CD14-positive monocyte (primary cell): ENCODE results near the gene CNTNAP2. TPM values are rescaled to one million over a fixed set of nuclear protein-coding genes. Genes with fewer than 3 reads are reported as not detected.

Experiments
- DNase-seq, 3 donors: peaks; one replicate each; pipeline ENCODE4 v3.0.0-alpha.2; 2011 to 2022
- H2AFZ ChIP-seq: 2 replicates; pipeline ENCODE4 v1.6.0; 2012; ENCODE audit warnings: mild to moderate bottlenecking, low read depth, low read length, inconsistent platforms; ENCODE audit not compliant: insufficient read depth, poor library complexity, severe bottlenecking
- H3K27ac ChIP-seq, 2 donors: 1 replicate in 1 of 2; 2 replicates in 1 of 2; pipeline ENCODE4 v1.5.1; 2012 to 2013; ENCODE audit warnings: low read length in 2 of 2, control low read depth in 1 of 2, inconsistent platforms in 1 of 2, low read depth in 1 of 2, mild to moderate bottlenecking in 1 of 2
- H3K27me3 ChIP-seq, 2 donors: one replicate each; pipeline versions ENCODE4 v1.6.0 to v1.6.1; 2011 to 2013; ENCODE audit warnings: low read length in 2 of 2; ENCODE audit not compliant: control insufficient read depth in 2 of 2, insufficient read depth in 2 of 2
- H3K36me3 ChIP-seq, 2 donors: replicated peaks in 1 of 2; 1 replicate in 1 of 2; 2 replicates in 1 of 2; pipeline versions ENCODE4 v1.5.1 to v1.6.1; 2012 to 2013; ENCODE audit warnings: low read length in 2 of 2, control low read depth in 1 of 2, inconsistent platforms in 1 of 2, mild to moderate bottlenecking in 1 of 2; ENCODE audit not compliant: insufficient read depth in 2 of 2, control insufficient read depth in 1 of 2
- H3K4me1 ChIP-seq, 2 donors: 1 replicate in 1 of 2; 2 replicates in 1 of 2; pipeline versions ENCODE4 v1.5.1 to v1.6.1; 2012 to 2013; ENCODE audit warnings: low read length in 2 of 2, control low read depth in 1 of 2, inconsistent platforms in 1 of 2, mild to moderate bottlenecking in 1 of 2, moderate library complexity in 1 of 2; ENCODE audit not compliant: insufficient read depth in 2 of 2, control insufficient read depth in 1 of 2
- H3K4me2 ChIP-seq: replicated peaks from 2 replicates; pipeline ENCODE3; 2012; ENCODE audit warnings: low read length, moderate library complexity, mild to moderate bottlenecking; ENCODE audit not compliant: poor library complexity, severe bottlenecking; ENCODE audit errors: extremely low read depth
- H3K4me3 ChIP-seq, 3 experiments: fragments of 200-600 bp in 1 of 3; sonication (generic) in 1 of 3; replicated peaks in 1 of 3; 1 replicate in 2 of 3; 2 replicates in 1 of 3; pipeline ENCODE4 v1.5.1; 2011 to 2013; ENCODE audit warnings: low read length in 3 of 3, mild to moderate bottlenecking in 3 of 3, control low read depth in 2 of 3, low read depth in 2 of 3, inconsistent platforms in 1 of 3, moderate library complexity in 1 of 3
- H3K79me2 ChIP-seq: 2 replicates; pipeline ENCODE4 v1.6.0; 2012; ENCODE audit warnings: mild to moderate bottlenecking, control low read depth, inconsistent platforms, low read length, moderate library complexity; ENCODE audit not compliant: insufficient read depth
- H3K9ac ChIP-seq: 2 replicates; pipeline ENCODE4 v1.6.0; 2017; ENCODE audit warnings: low read length, mild to moderate bottlenecking; ENCODE audit not compliant: insufficient read depth, poor library complexity, severe bottlenecking
- H3K9me3 ChIP-seq, 2 donors: replicated peaks in 1 of 2; 1 replicate in 1 of 2; 2 replicates in 1 of 2; pipeline versions ENCODE4 v1.5.1 to v1.6.1; 2012 to 2013; ENCODE audit warnings: low read length in 2 of 2, control low read depth in 1 of 2; ENCODE audit not compliant: control insufficient read depth in 1 of 2, insufficient read depth in 1 of 2
- H4K20me1 ChIP-seq: 2 replicates; pipeline ENCODE4 v1.6.0; 2012; ENCODE audit warnings: mild to moderate bottlenecking, low read length, control low read depth, moderate library complexity; ENCODE audit not compliant: insufficient read depth
- H3K27ac Mint-ChIP-seq, 7 donors: one replicate each; pipeline ENCODE4 v1.8.0; 2020; ENCODE audit warnings: mild to moderate bottlenecking in 7 of 7, mixed read lengths in 7 of 7, moderate library complexity in 6 of 7, inconsistent platforms in 2 of 7
- H3K27me3 Mint-ChIP-seq, 3 donors: one replicate each; pipeline ENCODE4 v1.8.0; 2021 to 2022; ENCODE audit warnings: low read depth in 3 of 3, mild to moderate bottlenecking in 3 of 3, mixed read lengths in 3 of 3, moderate library complexity in 3 of 3, inconsistent platforms in 1 of 3
- H3K36me3 Mint-ChIP-seq, 2 donors: one replicate each; pipeline ENCODE4 v1.8.0; 2020; ENCODE audit warnings: mixed read lengths in 2 of 2, inconsistent platforms in 1 of 2, mild to moderate bottlenecking in 1 of 2
- H3K4me1 Mint-ChIP-seq: one replicate; pipeline ENCODE4 v1.8.0; 2020; ENCODE audit warnings: mild to moderate bottlenecking, mixed read lengths
- H3K4me3 Mint-ChIP-seq, 2 donors: one replicate each; pipeline ENCODE4 v1.8.0; 2020; ENCODE audit warnings: mild to moderate bottlenecking in 2 of 2, mixed read lengths in 2 of 2, moderate library complexity in 1 of 2
- H3K9me3 Mint-ChIP-seq, 7 donors: one replicate each; pipeline ENCODE4 v1.8.0; 2020 to 2022; ENCODE audit warnings: mixed read lengths in 7 of 7, mild to moderate bottlenecking in 6 of 7, moderate library complexity in 6 of 7, inconsistent platforms in 2 of 7
- CTCF ChIP-seq: fragments of 200-600 bp; IDR thresholded peaks from one replicate; pipeline ENCODE4 v1.8.0; 2022; ENCODE audit warnings: antibody characterized with exemption, mild to moderate bottlenecking
- WGBS: methylation state at CpG from one replicate; pipeline ENCODE4 v1.1.5; 2013; ENCODE audit warnings: missing lambda C conversion rate; ENCODE audit not compliant: insufficient coverage; 5-methylcytosine and 5-hydroxymethylcytosine counted together
- intact Hi-C, 2 donors: fragments of 100-400 bp; cut with micrococcal nuclease; formaldehyde crosslinking; loops; one replicate each; pipeline versions ENCODE4 v1.15.0 to v1.15.1; 2023
- polyA plus RNA-seq, 3 donors: library from polyadenylated mRNA; depleted of rRNA in 1 of 3; unstranded in 2 of 3; stranded (reverse) in 1 of 3; fragments of 300-500 nt in 2 of 3; fragments of >200 nt in 1 of 3; fragmentation: Illumina TruSeq in 2 of 3; gene quantifications; 1 replicate in 2 of 3; 2 replicates in 1 of 3; pipeline ENCODE4 v1.2.3, GENCODE V29; 2012 to 2021

The CNTNAP2 gene
- polyA plus RNA-seq, 3 donors: 0.01 TPM; not detected in 2

GRCh38 chr7:148344406-148344805, 2227.8 kb downstream of the CNTNAP2 start:
- H3K4me1 ChIP-seq: no peaks in the 10 kb centered on the region
- no peak for TF ChIP-seq CTCF
- no peak overlapping the region for H3K4me3 ChIP-seq
- no peaks in the 10 kb centered on the region for H3K36me3 ChIP-seq
- H3K4me3 Mint-ChIP-seq: no peak overlapping the region
- peaks cover 23 to 24% of the 10 kb centered on the region in 2 donors for H3K27me3 ChIP-seq
- peaks cover 20 to 24% (median 23%) of the 10 kb centered on the region in 3 donors for H3K27me3 Mint-ChIP-seq
- H3K4me1 Mint-ChIP-seq: peaks cover 1% of the 10 kb centered on the region
- WGBS: 83% methylated on average over 1 of the region's 1 CpG
- no peak overlapping the region for H2AFZ ChIP-seq
- H3K4me2 ChIP-seq: no peak overlapping the region
- no peaks in the 10 kb centered on the region for H3K79me2 ChIP-seq
- H3K9me3 ChIP-seq: peaks cover 0 to 3% of the 10 kb centered on the region in 2 donors
- no peak for DNase-seq
- H4K20me1 ChIP-seq: no peaks in the 10 kb centered on the region
- H3K27ac Mint-ChIP-seq: no peak overlapping the region
- no peak overlapping the region for H3K27ac ChIP-seq
- intact Hi-C loops: no loop called here
- no peaks in the 10 kb centered on the region for H3K36me3 Mint-ChIP-seq
- H3K9me3 Mint-ChIP-seq: peaks cover 0 to 6% (median 0%) of the 10 kb centered on the region in 7 donors
- H3K9ac ChIP-seq: no peak overlapping the region

GRCh38 chr7:148347981-148348380, 2231.4 kb downstream of the CNTNAP2 start:
- Histone ChIP-seq H3K4me1 (no peaks in the 10 kb centered on the region), H4K20me1 (no peaks in the 10 kb centered on the region), H3K36me3 (no peaks in the 10 kb centered on the region), H3K79me2 (no peaks in the 10 kb centered on the region), H3K4me2 (no peak overlapping the region), H3K9ac (no peak overlapping the region), H3K9me3 (no peaks in the 10 kb centered on the region), H3K27me3 (no peaks in the 10 kb centered on the region), H2AFZ (no peak overlapping the region), H3K27ac (no peak overlapping the region), H3K4me3 (no peak overlapping the region)
- H3K27me3 Mint-ChIP-seq: peaks cover 0 to 3% (median 2%) of the 10 kb centered on the region in 3 donors
- WGBS: 100% methylated on average over 2 of the region's 5 CpGs
- H3K9me3 Mint-ChIP-seq: peaks cover 0 to 6% (median 2%) of the 10 kb centered on the region in 7 donors
- H3K4me1 Mint-ChIP-seq: no peaks in the 10 kb centered on the region
- H3K36me3 Mint-ChIP-seq: no peaks in the 10 kb centered on the region
- intact Hi-C loops: no loop called here
- TF ChIP-seq CTCF: no peak
- no peak overlapping the region for H3K27ac Mint-ChIP-seq
- no peak overlapping the region for H3K4me3 Mint-ChIP-seq
- no peak for DNase-seq
